HEK293T (cell line): ENCODE data around the gene CTAG1B.

Experiments used
- BHLHE40 ChIP-seq: fragments of 450-650 bp; IDR thresholded peaks from 2 replicates; pipeline ENCODE4 v1.6.1; 2016; ENCODE audit warnings: mild to moderate bottlenecking, moderate library complexity, borderline replicate concordance
- ELF4 ChIP-seq: fragments of 450-650 bp; IDR thresholded peaks from 2 replicates; pipeline ENCODE4 v1.6.1; 2017; ENCODE audit warnings: antibody characterized with exemption
- FOXA1 ChIP-seq: fragments of 450-650 bp; IDR thresholded peaks from 2 replicates; pipeline ENCODE4 v1.6.1; 2016; ENCODE audit warnings: mild to moderate bottlenecking
- FOXK2 ChIP-seq: fragments of 450-650 bp; IDR thresholded peaks from 2 replicates; pipeline ENCODE4 v1.6.1; 2016; ENCODE audit warnings: mild to moderate bottlenecking
- FOXM1 ChIP-seq: fragments of 450-650 bp; IDR thresholded peaks from 2 replicates; pipeline ENCODE4 v1.6.1; 2017; ENCODE audit warnings: mild to moderate bottlenecking, borderline replicate concordance
- HDGF ChIP-seq: fragments of 450-650 bp; IDR thresholded peaks from 2 replicates; pipeline ENCODE4 v1.6.1; 2017; ENCODE audit warnings: antibody characterized with exemption, borderline replicate concordance
- TARDBP ChIP-seq: fragments of 450-650 bp; IDR thresholded peaks from 2 replicates; pipeline ENCODE4 v1.6.1; 2016
- ZNF384 ChIP-seq: fragments of 450-650 bp; IDR thresholded peaks from 2 replicates; pipeline ENCODE4 v1.6.1; 2016

DNA sequence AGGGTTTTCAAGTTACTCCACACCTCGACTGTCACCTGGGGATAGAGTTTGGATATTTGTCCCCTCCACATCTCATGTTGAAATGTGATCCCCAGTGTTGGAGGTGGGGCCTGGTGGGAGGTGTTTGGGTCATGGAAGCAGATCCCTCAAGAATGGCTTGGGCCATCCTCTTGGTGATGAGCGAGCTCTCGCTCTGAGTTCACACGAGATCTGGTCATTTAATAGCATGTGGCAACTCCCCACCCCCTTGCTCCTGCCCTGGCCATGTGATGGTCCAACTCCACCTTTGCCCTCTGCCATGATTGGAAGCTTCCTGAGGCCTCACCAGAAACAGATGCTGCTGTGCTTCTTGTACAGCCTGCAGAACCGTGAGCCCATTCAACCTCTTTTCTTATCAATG is 25.9 kb downstream of the CTAG1B start:
- no peak for TF ChIP-seq FOXK2
- no peak for TF ChIP-seq TARDBP
- no peak for TF ChIP-seq ZNF384
- no peak for TF ChIP-seq FOXA1
- no peak for TF ChIP-seq HDGF
- TF ChIP-seq FOXM1, result no peak
- no peak for TF ChIP-seq BHLHE40
- TF ChIP-seq ELF4, result no peak
